Astrocyte of the hippocampus (primary cell): ENCODE measurements around the gene CTLA4.

ENCODE experiments used
- DNase-seq: peaks from one replicate; pipeline ENCODE4 v3.0.0; 2011; ENCODE audit warnings: low read depth, low spot score

The CTLA4 gene

GRCh38 chr2:203890733-203891132 is 23.2 kb downstream of the CTLA4 start:
- no peak for DNase-seq

GRCh38 chr2:203891474-203891873 is 23.9 kb downstream of the CTLA4 start:
- DNase-seq = no peak

DNA sequence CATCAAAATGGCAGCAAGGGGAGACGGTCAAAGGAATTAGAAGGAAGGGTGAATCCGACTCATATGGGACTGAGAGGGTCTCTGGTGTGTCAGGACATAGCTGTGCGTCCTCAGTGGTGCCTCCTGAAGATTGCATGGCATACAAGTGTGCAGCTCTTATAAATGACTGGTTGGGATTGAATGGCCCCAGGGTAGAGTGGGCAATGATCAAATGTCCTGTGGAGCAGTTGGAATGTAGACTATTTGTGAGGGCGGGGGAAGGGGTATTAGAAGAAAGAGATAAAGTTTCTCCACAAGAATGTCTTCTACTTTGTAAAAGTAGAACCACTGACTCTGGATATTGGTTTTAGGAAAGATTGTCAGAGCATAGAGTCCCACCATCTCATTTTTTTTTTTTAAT is 24.6 kb downstream of the CTLA4 start:
- DNase-seq = no peak

GRCh38 chr2:203893401-203893800 is 25.8 kb downstream of the CTLA4 start:
- no peak for DNase-seq

DNA sequence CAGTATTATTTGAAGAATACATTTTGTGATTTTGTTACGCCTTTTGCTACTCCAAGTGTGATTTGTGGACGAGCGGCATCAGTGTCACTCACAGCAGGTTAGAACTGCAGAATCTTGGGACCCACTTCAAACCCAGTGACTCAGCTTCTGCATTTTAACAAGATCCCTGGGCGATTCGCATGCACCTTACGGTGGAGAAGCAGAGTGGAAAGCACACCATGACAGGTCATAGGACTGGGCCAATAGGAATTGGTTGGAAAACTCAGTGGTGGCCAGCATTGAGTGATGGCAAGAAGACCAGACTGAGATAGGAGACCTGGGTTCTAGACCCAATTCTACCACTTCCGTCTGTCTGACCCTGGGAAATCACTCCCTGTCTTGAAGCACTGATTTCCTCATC is 26.3 kb downstream of the CTLA4 start:
- DNase-seq = no peak

GRCh38 chr2:203894262-203894661 is 26.7 kb downstream of the CTLA4 start:
- no peak for DNase-seq

DNA sequence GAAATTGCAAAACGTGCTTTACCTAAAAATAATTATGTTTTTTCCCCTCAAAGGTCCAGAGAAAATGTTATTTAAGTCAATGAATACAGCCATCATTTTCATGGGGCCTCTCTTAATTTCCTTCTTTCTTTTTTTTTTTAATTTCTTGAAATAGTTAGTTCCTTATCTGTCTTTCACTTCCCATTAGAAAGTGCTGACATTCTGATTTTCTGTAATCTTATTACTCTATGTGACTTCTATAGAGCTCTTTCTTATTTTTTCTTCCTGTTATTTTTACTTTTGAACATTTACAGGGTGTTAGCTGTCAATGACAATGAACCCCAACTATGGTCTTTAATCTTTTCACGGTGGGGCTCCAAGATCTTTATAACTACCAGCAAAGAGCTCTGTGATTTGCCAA is 30.0 kb downstream of the CTLA4 start:
- DNase-seq = no peak

DNA sequence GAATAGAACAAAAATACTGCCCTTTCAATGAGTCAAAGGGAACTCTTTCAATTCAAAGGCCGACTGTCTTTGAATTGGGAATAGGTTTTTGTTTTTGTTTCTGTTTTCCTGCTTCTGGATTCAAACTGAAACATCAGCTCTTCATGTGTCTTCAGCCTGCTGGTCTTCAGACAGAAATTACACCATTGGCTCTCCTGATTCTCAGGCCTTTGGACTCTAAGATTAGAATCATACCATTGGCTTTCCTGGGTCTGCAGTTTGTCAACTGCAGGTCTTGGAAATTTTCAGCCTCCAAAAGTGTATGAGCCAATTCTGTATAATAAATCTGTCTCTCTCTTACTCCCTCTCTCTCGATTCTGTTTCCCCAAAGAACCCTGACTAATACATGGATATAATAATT is 31.1 kb downstream of the CTLA4 start:
- no peak for DNase-seq

GRCh38 chr2:203900253-203900652 is 32.7 kb downstream of the CTLA4 start:
- DNase-seq = peak; percentile 50

DNA sequence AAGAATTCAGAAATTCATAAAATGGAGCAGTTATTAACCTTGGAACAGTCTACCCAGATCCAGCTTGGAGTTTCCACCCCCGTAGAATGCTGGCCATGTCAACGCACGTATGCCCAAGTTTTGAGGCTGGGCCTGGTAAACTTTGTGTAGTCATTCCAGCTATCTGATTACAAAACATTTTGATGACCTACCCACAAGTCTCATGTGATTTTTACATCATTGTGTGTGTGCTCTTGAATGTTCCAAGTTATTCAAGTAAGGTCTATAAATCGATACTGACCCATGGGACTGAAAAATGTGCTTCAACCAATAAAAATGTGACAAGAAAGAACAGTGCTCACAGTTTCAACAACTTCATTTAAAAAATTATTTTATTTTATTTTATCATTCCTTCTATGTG is 36.5 kb downstream of the CTLA4 start:
- no peak for DNase-seq

- no peak for DNase-seq
Observed at GRCh38 chr2:203905656-203906055, 38.1 kb downstream of the CTLA4 start.

DNA sequence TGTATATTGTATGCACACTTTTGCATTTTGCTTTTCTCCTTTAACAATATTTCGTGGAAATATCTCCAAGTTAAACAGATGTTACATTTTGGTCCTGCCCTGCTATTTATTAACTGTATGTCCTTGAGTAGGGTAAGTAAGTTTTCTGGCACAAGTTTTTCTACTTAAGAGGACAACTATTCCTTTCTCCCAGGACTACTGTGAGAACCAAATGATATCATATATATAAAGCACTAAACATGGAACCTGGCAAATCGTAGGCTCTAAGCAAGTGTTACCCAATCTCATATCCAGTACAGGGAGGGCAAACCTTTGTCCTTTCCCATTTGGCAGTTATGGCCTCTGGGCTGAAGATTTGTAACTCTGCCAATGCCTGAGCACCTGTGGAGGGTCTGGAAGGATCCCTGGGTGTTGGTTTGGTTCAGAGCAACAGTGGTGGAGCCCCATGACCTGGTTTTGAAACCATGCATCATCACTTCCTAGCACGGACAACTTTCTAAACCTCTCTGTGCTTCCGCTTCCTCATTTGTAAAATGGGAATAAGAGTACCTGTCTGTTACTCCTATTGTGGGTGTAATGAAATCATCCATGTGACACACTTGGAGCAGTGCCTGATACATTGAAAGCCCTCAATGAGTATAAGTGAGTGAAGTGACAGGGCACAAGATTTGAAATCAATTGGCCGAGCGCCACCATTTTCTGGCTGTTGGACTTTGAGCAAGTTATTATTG is 40.7 kb downstream of the CTLA4 start:
- no peak for DNase-seq

- no peak for DNase-seq
Observed at GRCh38 chr2:203908797-203909185, 41.2 kb downstream of the CTLA4 start.

DNA sequence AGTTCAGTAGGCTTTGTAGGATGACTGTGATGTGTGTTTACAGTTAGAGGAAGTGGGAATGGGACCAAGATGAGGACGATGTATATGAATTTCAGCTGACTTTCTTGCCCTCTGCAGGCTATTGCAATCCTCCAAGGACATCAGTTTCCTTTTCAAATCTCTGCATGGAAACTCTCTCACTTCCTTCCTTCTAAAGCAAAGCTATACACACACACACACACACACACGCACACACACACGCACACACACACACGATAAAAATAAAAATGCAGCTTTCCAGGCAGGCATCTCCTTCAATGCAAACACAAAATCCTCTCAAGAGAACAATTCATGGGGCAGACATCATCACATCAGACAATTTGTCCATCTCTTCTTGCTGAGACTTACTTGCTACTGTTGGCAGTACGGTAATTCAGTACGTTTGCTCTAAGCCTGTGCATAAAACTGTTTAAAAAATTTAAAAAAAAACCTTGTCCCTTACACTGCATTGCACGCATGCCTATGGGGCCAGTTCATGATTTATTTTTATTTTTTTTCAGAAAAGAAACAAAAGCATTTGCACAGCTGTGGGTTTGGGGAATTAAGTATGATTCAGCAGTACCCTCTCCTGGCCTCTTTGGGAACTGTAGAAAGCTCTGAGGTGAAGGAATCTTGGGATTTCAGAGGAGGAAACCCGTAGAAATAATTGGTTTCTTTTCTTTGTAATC is 41.8 kb downstream of the CTLA4 start:
- DNase-seq = peak; percentile 83

DNA sequence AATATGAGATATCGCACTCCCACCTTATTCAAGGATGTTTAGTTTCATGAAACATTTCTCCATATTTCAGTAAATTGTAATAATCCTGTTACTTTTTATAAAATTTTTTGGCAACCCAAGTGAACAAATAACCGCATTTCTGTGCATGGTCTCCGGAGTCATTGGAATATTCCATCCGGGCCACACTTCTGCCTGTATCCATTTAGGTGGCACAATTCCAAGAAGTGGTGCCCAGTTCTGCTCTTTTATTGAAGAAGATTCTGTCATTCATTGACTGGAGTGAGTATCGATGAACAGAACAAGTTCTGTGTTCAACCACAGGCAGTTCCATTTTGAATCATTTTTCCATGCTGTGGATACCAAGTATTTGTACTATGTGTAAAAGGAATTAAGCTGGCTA is 42.4 kb downstream of the CTLA4 start:
- DNase-seq = no peak

- no peak for DNase-seq
Observed at GRCh38 chr2:203913947-203914346, 46.4 kb downstream of the CTLA4 start.

GRCh38 chr2:203914546-203915182 is 47.1 kb downstream of the CTLA4 start:
- no peak for DNase-seq

DNA sequence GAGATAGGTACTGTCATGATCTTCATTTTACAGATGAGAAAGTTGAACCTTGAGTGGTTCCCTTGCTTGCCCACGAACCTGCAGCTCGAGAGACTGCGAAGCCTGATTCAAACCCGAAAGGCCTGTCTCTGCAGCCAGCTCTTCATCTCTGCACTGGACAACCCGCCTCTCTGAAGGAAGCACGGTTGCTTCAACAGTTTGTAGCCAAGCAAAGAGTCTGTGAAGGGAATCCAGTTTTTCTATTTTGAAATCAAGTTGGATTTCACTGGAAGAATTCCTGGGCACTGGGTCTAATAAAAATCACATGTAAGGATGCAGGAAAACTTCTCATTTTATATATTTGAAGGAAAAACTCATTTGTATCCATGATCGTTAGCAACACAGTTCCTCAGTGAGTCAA is 47.7 kb downstream of the CTLA4 start:
- DNase-seq = no peak

GRCh38 chr2:203916756-203917155 is 49.2 kb downstream of the CTLA4 start:
- DNase-seq = no peak

DNA sequence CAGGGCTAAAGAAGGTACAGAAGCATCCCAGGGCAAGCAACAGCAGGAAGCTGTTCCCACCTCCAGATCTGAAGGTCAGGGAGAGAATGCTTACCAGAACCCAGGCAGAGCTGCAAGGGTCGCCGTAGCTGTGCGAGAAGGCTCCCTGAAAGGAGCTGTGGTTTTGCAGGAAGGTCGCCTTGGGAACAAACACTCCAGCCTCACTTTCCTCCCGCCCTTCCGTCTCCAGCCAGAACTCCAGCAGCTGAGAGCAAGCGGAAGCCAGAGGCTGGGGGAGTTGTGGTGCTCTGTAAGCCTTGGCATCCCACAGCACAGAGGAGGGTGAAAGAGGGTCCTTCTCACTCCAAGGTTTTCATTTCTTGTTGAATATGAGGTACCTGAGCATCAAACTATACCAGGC is 50.7 kb downstream of the CTLA4 start:
- DNase-seq = no peak

GRCh38 chr2:203918839-203919238 is 51.3 kb downstream of the CTLA4 start:
- DNase-seq = no peak
